Large intestine (tissue), 3 donors: ENCODE data around the gene OR2AK2. TPM values are rescaled to one million over a fixed set of nuclear protein-coding genes. Genes with fewer than 3 reads are reported as not detected.

ENCODE experiments used
- DNase-seq, 2 donors: peaks; one replicate each; pipeline versions ENCODE4 v3.0.0 to v3.0.0-alpha.2; 2013
- H3K27ac ChIP-seq: one replicate; pipeline ENCODE4 v1.5.1; 2013; ENCODE audit warnings: low read length
- H3K27me3 ChIP-seq: 2 replicates; pipeline ENCODE4 v1.6.1; 2013; ENCODE audit warnings: low read length; ENCODE audit not compliant: control insufficient read depth, insufficient read depth
- H3K36me3 ChIP-seq: 2 replicates; pipeline ENCODE4 v1.6.1; 2013; ENCODE audit warnings: low read length; ENCODE audit not compliant: control insufficient read depth, insufficient read depth
- H3K4me1 ChIP-seq: one replicate; pipeline ENCODE4 v1.6.1; 2013; ENCODE audit warnings: low read length; ENCODE audit not compliant: control insufficient read depth, insufficient read depth
- H3K4me3 ChIP-seq: one replicate; pipeline ENCODE4 v1.5.1; 2013; ENCODE audit warnings: low read length
- H3K9me3 ChIP-seq: one replicate; pipeline ENCODE4 v1.6.1; 2013; ENCODE audit warnings: mild to moderate bottlenecking, low read depth, low read length, moderate library complexity; ENCODE audit not compliant: control insufficient read depth
- WGBS: methylation state at CpG from one replicate; pipeline ENCODE4 v1.1.5; 2013; ENCODE audit warnings: low lambda C conversion rate; ENCODE audit not compliant: insufficient coverage; 5-methylcytosine and 5-hydroxymethylcytosine counted together
- polyA plus RNA-seq: library from polyadenylated mRNA; unstranded; fragments of 120-200 nt; gene quantifications from one replicate; pipeline ENCODE4 v1.2.1, GENCODE V29; 2013

OR2AK2 gene
- polyA plus RNA-seq, 1 donor: not detected

- Histone ChIP-seq H3K36me3 (no peaks in the 10 kb centered on the region), H3K27me3 (no peaks in the 10 kb centered on the region), H3K27ac (no peak overlapping the region), H3K4me3 (no peak overlapping the region), H3K4me1 (no peaks in the 10 kb centered on the region), H3K9me3 (peaks cover 3% of the 10 kb centered on the region)
- DNase-seq: no peak
- no CpG with 5 or more reads among the region's 1 CpG for WGBS
Measured at GRCh38 chr1:248015803-248016202, 50.8 kb downstream of the OR2AK2 start.

Other genes with a start within 250 kb of the OR2AK2 start
- not detected for gene OR6F1, start 248.6 kb upstream of the OR2AK2 start, polyA plus RNA-seq
- not detected for gene OR14K1, start 226.6 kb upstream of the OR2AK2 start, polyA plus RNA-seq
- not detected for gene OR14A2, start 217.1 kb upstream of the OR2AK2 start, polyA plus RNA-seq
- not detected for gene OR1C1, start 204.7 kb upstream of the OR2AK2 start, polyA plus RNA-seq
- not detected for gene OR14A16, start 141.1 kb upstream of the OR2AK2 start, polyA plus RNA-seq
- not detected for gene OR11L1, start 123.3 kb upstream of the OR2AK2 start, polyA plus RNA-seq
- 2.1 TPM for gene TRIM58, start 108.0 kb upstream of the OR2AK2 start, polyA plus RNA-seq
- 0.51 TPM for gene OR2W3, start 69.6 kb upstream of the OR2AK2 start, polyA plus RNA-seq
- gene OR2T8, start 45.0 kb upstream of the OR2AK2 start, polyA plus RNA-seq: 0.09 TPM
- not detected for gene OR2AJ1, start 40.3 kb upstream of the OR2AK2 start, polyA plus RNA-seq
- gene OR2L8, start 16.4 kb upstream of the OR2AK2 start, polyA plus RNA-seq: not detected
- gene OR2L5, start 48.4 kb downstream of the OR2AK2 start, polyA plus RNA-seq: not detected
- 0.52 TPM for gene OR2L2, start 64.8 kb downstream of the OR2AK2 start, polyA plus RNA-seq
- gene OR2L3, start 81.6 kb downstream of the OR2AK2 start, polyA plus RNA-seq: not detected
- gene OR2L13, start 130.0 kb downstream of the OR2AK2 start, polyA plus RNA-seq: 0.09 TPM
- gene OR2M5, start 179.9 kb downstream of the OR2AK2 start, polyA plus RNA-seq: not detected
- gene OR2M2, start 209.6 kb downstream of the OR2AK2 start, polyA plus RNA-seq: not detected
- gene OR2M3, start 232.0 kb downstream of the OR2AK2 start, polyA plus RNA-seq: not detected